ENCODE measurements around the gene SPATA17.
"Not testable (repeated sequence)": the region's sequence is repeated elsewhere in the genome, so short reads cannot be mapped to it uniquely, and the experiment has no call there.

SPATA17 gene

GRCh38 chr1:217681806-217682205 lies 50.7 kb downstream of the SPATA17 start:
- no peak for DNase-seq

- no peak for DNase-seq
Observed at GRCh38 chr1:217687511-217687910, 56.4 kb downstream of the SPATA17 start.

GRCh38 chr1:217696140-217696539 lies 65.0 kb downstream of the SPATA17 start:
- DNase-seq: not testable (repeated sequence)

GRCh38 chr1:217703326-217703725 lies 72.2 kb downstream of the SPATA17 start:
- DNase-seq: no peak

- no peak for DNase-seq
Observed at GRCh38 chr1:217712925-217713597, 81.9 kb downstream of the SPATA17 start.

GRCh38 chr1:217715681-217716080 lies 84.5 kb downstream of the SPATA17 start:
- no peak for DNase-seq

- DNase-seq: no peak
Observed at GRCh38 chr1:217717959-217718358, 86.8 kb downstream of the SPATA17 start.

GRCh38 chr1:217718873-217719272 lies 87.7 kb downstream of the SPATA17 start:
- no peak for DNase-seq

GRCh38 chr1:217721692-217722091 lies 90.5 kb downstream of the SPATA17 start:
- no peak for DNase-seq

GRCh38 chr1:217734973-217735372 lies 103.8 kb downstream of the SPATA17 start:
- DNase-seq: no peak

GRCh38 chr1:217747156-217747769 lies 116.1 kb downstream of the SPATA17 start:
- no peak for DNase-seq

GRCh38 chr1:217769768-217770167 lies 138.6 kb downstream of the SPATA17 start:
- no peak for DNase-seq

GRCh38 chr1:217770918-217771317 lies 139.8 kb downstream of the SPATA17 start:
- DNase-seq: no peak

GRCh38 chr1:217776693-217777092 lies 145.5 kb downstream of the SPATA17 start:
- DNase-seq: no peak

- DNase-seq: no peak
Observed at GRCh38 chr1:217781056-217781455, 149.9 kb downstream of the SPATA17 start.

GRCh38 chr1:217791091-217791490 lies 159.9 kb downstream of the SPATA17 start:
- DNase-seq: no peak

- DNase-seq: no peak
Observed at GRCh38 chr1:217805792-217806191, 174.6 kb downstream of the SPATA17 start.

- no peak for DNase-seq
Observed at GRCh38 chr1:217812175-217812574, 181.0 kb downstream of the SPATA17 start.

- DNase-seq: no peak
Observed at GRCh38 chr1:217813031-217813430, 181.9 kb downstream of the SPATA17 start.

GRCh38 chr1:217837691-217838090 lies 206.5 kb downstream of the SPATA17 start:
- DNase-seq: no peak

- DNase-seq: no peak
Observed at GRCh38 chr1:217839161-217839560, 208.0 kb downstream of the SPATA17 start.

- DNase-seq: no peak
Observed at GRCh38 chr1:217846733-217847132, 215.6 kb downstream of the SPATA17 start.

GRCh38 chr1:217847643-217848042 lies 216.5 kb downstream of the SPATA17 start:
- DNase-seq: no peak

- no peak for DNase-seq
Observed at GRCh38 chr1:217856342-217857034, 225.3 kb downstream of the SPATA17 start.

Measured in stimulated activated naive CD4-positive, alpha-beta T cell (primary cell).